Mucosa of rectum (tissue), 2 donors: ENCODE measurements around the gene ITGA3.

Source experiments
- H3K27ac ChIP-seq, 2 donors: one replicate each; pipeline ENCODE4 v1.7.0; 2013; ENCODE audit warnings: inconsistent platforms in 2 of 2, low read depth in 2 of 2, low read length in 2 of 2
- H3K27me3 ChIP-seq, 2 donors: one replicate each; pipeline ENCODE4 v1.7.0; 2013; ENCODE audit warnings: low read length in 2 of 2; ENCODE audit not compliant: control insufficient read depth in 2 of 2, insufficient read depth in 2 of 2
- H3K36me3 ChIP-seq, 2 donors: one replicate each; pipeline ENCODE4 v1.7.0; 2013; ENCODE audit warnings: low read length in 2 of 2; ENCODE audit not compliant: control insufficient read depth in 2 of 2, insufficient read depth in 2 of 2
- H3K4me1 ChIP-seq, 2 donors: one replicate each; pipeline ENCODE4 v1.7.0; 2013; ENCODE audit warnings: low read length in 2 of 2, mild to moderate bottlenecking in 1 of 2; ENCODE audit not compliant: control insufficient read depth in 2 of 2, insufficient read depth in 2 of 2
- H3K4me3 ChIP-seq, 2 donors: one replicate each; pipeline ENCODE4 v1.7.0; 2013; ENCODE audit warnings: low read length in 2 of 2
- H3K9ac ChIP-seq, 2 donors: one replicate each; pipeline ENCODE4 v1.7.0; 2013; ENCODE audit warnings: low read length in 2 of 2, low read depth in 1 of 2, mild to moderate bottlenecking in 1 of 2
- H3K9me3 ChIP-seq, 2 donors: one replicate each; pipeline ENCODE4 v1.7.0; 2013; ENCODE audit warnings: low read length in 2 of 2; ENCODE audit not compliant: control insufficient read depth in 2 of 2
- donor health status: healthy.
- donor health status: Normal muscosa, but diverticular disease.

ITGA3 gene

DNA sequence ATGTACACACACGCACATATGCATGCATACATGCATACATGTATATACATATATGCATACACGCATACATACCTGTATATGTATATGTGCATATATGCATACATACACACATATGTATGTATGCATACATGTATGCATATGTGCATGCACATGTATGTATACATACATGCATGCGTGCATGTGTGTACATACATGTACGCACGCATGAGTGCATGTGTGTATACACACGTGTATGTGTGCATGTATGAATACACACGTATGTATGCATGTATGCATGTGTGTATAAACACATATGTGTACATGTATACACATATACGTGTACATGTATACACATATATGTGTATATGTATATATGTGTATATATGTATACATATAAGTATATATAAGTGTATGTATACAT lies 32.4 kb upstream of the ITGA3 start:
- Histone ChIP-seq H3K27ac (no peak overlapping the region), H3K27me3 (peaks cover 0 to 2% of the 10 kb centered on the region in 2 donors), H3K4me1 (peaks cover 5 to 8% of the 10 kb centered on the region in 2 donors), H3K9ac (no peak overlapping the region), H3K4me3 (no peak overlapping the region), H3K36me3 (no peaks in the 10 kb centered on the region), H3K9me3 (no peaks in the 10 kb centered on the region)

DNA sequence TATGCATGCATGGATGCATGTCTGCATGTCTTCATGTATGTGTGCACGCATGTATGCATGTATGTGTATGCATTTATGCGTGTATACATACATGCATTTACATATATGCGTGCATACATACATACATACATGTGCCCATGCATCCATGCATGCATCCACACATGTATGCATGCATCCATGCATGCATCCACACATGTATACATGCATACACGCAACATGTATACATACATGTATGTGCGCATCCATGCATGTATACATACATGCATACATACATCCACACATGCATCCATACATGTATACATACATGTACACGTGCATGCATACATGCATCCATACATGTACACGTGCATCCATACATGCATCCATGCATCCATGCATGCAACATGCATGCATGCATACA lies 31.1 kb upstream of the ITGA3 start:
- Histone ChIP-seq H3K27me3 (peaks cover 0 to 2% of the 10 kb centered on the region in 2 donors), H3K4me3 (no peak overlapping the region), H3K9ac (no peak overlapping the region), H3K4me1 (peaks cover 5 to 8% of the 10 kb centered on the region in 2 donors), H3K27ac (no peak overlapping the region), H3K36me3 (no peaks in the 10 kb centered on the region), H3K9me3 (no peaks in the 10 kb centered on the region)

GRCh38 chr17:50026046-50026675 lies 29.7 kb upstream of the ITGA3 start:
- Histone ChIP-seq H3K9ac (no peak overlapping the region), H3K4me3 (no peak overlapping the region), H3K27me3 (peaks cover 0 to 2% of the 10 kb centered on the region in 2 donors), H3K4me1 (peaks cover 5 to 8% of the 10 kb centered on the region in 2 donors), H3K36me3 (no peaks in the 10 kb centered on the region), H3K27ac (no peak overlapping the region), H3K9me3 (no peaks in the 10 kb centered on the region)

GRCh38 chr17:50026837-50027171 lies 29.1 kb upstream of the ITGA3 start:
- Histone ChIP-seq H3K36me3 (no peaks in the 10 kb centered on the region), H3K4me3 (peak overlapping the region in 1 of 2 donors; percentile 33), H3K27me3 (peaks cover 0 to 2% of the 10 kb centered on the region in 2 donors), H3K27ac (no peak overlapping the region), H3K9ac (no peak overlapping the region), H3K4me1 (peaks cover 5 to 8% of the 10 kb centered on the region in 2 donors), H3K9me3 (no peaks in the 10 kb centered on the region)

DNA sequence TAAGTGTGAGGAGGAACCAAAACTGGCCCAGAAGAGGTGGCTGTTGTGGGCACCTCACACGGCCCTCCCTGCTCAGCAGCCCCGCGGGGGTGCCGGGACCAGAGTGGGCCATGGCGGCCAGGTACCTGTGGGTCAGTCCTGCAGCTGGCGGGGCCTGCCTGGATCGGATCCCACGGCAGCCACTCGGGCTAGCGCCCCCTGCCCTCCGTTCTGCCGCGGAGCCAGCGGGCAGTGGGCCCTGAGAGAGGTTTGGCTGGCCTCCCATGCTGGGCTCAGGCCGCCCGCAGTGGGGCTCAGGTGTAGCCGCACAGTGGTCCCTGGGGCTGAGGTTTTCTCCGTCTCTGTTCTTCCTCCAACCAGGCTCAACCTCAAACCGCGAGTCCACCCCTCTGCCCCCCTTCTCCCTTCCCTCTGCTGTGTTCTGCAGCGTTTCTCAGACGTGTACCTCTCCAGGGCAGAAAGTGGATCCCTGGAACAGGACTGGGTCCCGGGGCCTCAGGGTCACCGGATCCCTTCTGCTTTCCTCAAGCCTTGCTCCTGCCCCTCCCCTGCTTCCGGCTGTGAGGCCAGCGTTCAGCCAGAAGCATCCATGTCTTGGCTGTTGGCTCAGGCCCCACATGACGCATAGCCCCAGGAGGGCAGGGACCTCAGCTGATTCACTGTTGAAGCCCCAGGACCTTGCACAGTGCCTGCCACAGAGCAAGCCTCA lies 28.6 kb upstream of the ITGA3 start:
- Histone ChIP-seq H3K27ac (no peak overlapping the region), H3K36me3 (no peaks in the 10 kb centered on the region), H3K9ac (no peak overlapping the region), H3K9me3 (no peaks in the 10 kb centered on the region), H3K27me3 (peaks cover 0 to 2% of the 10 kb centered on the region in 2 donors), H3K4me1 (peaks cover 5 to 8% of the 10 kb centered on the region in 2 donors), H3K4me3 (peak overlapping the region; percentile 22 to 33)

DNA sequence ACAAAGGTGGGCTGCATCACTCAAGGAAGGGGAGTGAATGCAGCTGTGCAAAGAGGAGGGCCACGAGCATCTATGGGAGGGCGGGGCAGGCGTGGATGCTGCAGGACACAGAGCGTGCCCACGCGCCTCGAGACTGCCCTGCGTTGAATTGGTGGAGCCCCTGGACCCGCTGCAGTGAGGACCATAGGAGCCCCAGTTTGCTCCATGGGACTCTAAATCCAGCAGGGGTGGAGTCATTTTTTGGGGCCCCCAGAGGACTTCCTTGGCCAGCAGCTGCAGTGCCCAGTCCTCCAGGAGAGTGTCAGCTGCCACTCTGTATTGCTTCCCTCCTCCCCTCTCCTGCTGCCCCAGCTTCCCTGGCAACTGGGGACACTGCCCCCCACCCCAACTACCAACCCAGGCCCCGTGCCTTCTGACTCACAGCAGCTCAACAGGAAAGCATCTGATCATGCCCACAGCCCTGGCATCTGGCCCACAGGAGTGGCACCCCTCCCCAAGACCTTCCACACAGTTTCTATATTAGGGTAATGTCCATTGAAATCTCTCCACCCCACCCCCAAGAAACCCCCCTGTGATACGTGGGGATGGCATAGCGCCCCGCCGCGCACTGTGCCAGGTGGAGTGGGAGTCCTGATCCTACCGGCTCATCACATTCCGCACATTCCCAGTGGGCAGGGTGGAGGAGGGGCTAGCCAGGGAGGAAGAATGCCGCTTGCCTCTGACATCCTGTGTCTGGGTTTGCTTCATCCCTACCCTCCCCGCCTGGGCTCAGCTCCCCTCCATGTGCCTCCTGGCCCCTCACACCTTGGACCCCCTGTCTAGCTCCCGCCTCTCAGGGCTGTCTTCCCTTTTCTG lies 27.8 kb upstream of the ITGA3 start:
- Histone ChIP-seq H3K4me3 (no peak overlapping the region), H3K36me3 (no peaks in the 10 kb centered on the region), H3K27me3 (peaks cover 0 to 2% of the 10 kb centered on the region in 2 donors), H3K9me3 (no peaks in the 10 kb centered on the region), H3K27ac (no peak overlapping the region), H3K9ac (no peak overlapping the region), H3K4me1 (peaks cover 5 to 8% of the 10 kb centered on the region in 2 donors)

- peaks cover 5 to 8% of the 10 kb centered on the region in 2 donors for H3K4me1 ChIP-seq
- no peak overlapping the region for H3K27ac ChIP-seq
- H3K9me3 ChIP-seq: no peaks in the 10 kb centered on the region
- peaks cover 0 to 2% of the 10 kb centered on the region in 2 donors for H3K27me3 ChIP-seq
- H3K9ac ChIP-seq: no peak overlapping the region
- no peak overlapping the region for H3K4me3 ChIP-seq
- H3K36me3 ChIP-seq: no peaks in the 10 kb centered on the region
These were observed 27.2 kb upstream of the ITGA3 start for GRCh38 chr17:50028736-50029120.

GRCh38 chr17:50029185-50029584 lies 26.7 kb upstream of the ITGA3 start:
- Histone ChIP-seq H3K9ac (no peak overlapping the region), H3K9me3 (no peaks in the 10 kb centered on the region), H3K4me1 (peaks cover 5 to 8% of the 10 kb centered on the region in 2 donors), H3K27ac (no peak overlapping the region), H3K27me3 (peaks cover 0 to 2% of the 10 kb centered on the region in 2 donors), H3K36me3 (no peaks in the 10 kb centered on the region), H3K4me3 (no peak overlapping the region)

DNA sequence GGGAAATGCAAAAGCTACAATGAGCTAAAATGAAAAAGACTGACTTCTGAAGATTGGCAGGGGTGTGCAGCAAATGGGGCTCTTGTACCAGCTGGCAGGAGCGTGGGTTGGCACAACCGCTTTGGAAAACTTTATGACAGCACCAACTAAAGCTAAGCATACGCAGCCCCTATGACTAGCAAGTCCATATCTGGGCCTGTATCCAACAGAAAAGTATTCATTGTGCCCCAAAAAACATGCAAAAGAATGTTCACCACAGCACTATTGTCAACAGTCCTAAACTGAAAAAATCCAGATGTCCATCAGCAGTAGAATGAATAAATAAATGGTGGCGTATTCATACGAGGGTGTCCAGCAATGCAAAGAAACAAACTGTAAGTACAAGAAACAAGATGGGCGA lies 22.6 kb upstream of the ITGA3 start:
- Histone ChIP-seq H3K4me3 (no peak overlapping the region), H3K27ac (no peak overlapping the region), H3K4me1 (peaks cover 6 to 17% of the 10 kb centered on the region in 2 donors)

More for the DNA sequence above, 22.6 kb upstream of the ITGA3 start:
- Histone ChIP-seq H3K9ac (no peak overlapping the region), H3K9me3 (no peaks in the 10 kb centered on the region), H3K27me3 (no peaks in the 10 kb centered on the region), H3K36me3 (no peaks in the 10 kb centered on the region)
